ENCODE data around the gene CCDC12. TPM values are rescaled to one million over a fixed set of nuclear protein-coding genes. Genes with fewer than 3 reads are reported as not detected.

Gene CCDC12
- total and polyA plus RNA-seq, 9 of the 15 experiments (the other 6 are each of a cell fraction or from before 2014, with no cell fraction given) = 8.9 to 201 (median 86.9) TPM

- Histone ChIP-seq H3K27me3 (ENCODE audit: control insufficient read depth in 2 of 2, insufficient read depth in 2 of 2, low read length in 2 of 2) (peaks cover 46 to 79% of the 10 kb centered on the region in 2 experiments), H3K36me3 (ENCODE audit: control insufficient read depth, insufficient read depth, low read length) (no peaks in the 10 kb centered on the region), H3K4me2 (ENCODE audit: insufficient read depth, low read length) (no peak overlapping the region), H3K4me3 (no peak overlapping the region), H3K9me3 (replicated peaks; ENCODE audit: control insufficient read depth, insufficient read depth, low read depth, low read length) (no peaks in the 10 kb centered on the region), H2AFZ (ENCODE audit: low read depth, low read length) (no peak overlapping the region), H4K20me1 (replicated peaks; ENCODE audit: control insufficient read depth, insufficient read depth, low read length) (peaks cover 18% of the 10 kb centered on the region), H3K79me2 (ENCODE audit: control insufficient read depth, insufficient read depth, low read length) (no peaks in the 10 kb centered on the region), H3K4me1 (replicated peaks in 1 of 2; ENCODE audit: control insufficient read depth in 2 of 2, insufficient read depth in 2 of 2, low read length in 2 of 2) (peaks cover 0 to 33% of the 10 kb centered on the region in 2 experiments; a peak in 3 of 5 replicates), H3K27ac (ENCODE audit: extremely low read depth, low read depth, low read length) (no peak overlapping the region), H3K9me1 (ENCODE audit: control insufficient read depth, insufficient read depth, low read length) (no peaks in the 10 kb centered on the region), H3K9ac (ENCODE audit: insufficient read depth in 1 of 2, low read depth in 2 of 2, low read length in 2 of 2) (no peak overlapping the region)
- ChIA-PET POLR2A (interaction anchor here (0.5 to 0.6 kb wide), 3 partner anchors 68 to 109 kb away, joined by 3 to 4 read pairs (median 3); no protein-coding TSS in a partner anchor), CTCF (ENCODE audit: low intra/inter-chr PET ratio) (no interaction called here)
- no peak for ATAC-seq
- no peak for TF ChIP-seq SREBF2 (CRISPR knock-in tag; IDR thresholded peaks at IDR 0.05)
- no peak for TF ChIP-seq DIDO1 (tag; IDR thresholded peaks at IDR 0.05; ENCODE audit: low read depth)
- TF ChIP-seq CTBP1 (IDR thresholded peaks at IDR 0.05; ENCODE audit: borderline replicate concordance) = no peak
- no peak for TF ChIP-seq ZNF431 (CRISPR knock-in tag; IDR thresholded peaks at IDR 0.05)
- TF ChIP-seq YY1 (IDR thresholded peaks at IDR 0.05; ENCODE audit: borderline replicate concordance in 1 of 3, control insufficient read depth in 1 of 3, extremely low read depth in 1 of 3, insufficient read depth in 3 of 3, insufficient read length in 1 of 3, insufficient replicate concordance in 2 of 3, low read depth in 1 of 3, low read length in 2 of 3) = no peak
- TF ChIP-seq HMBOX1 (IDR thresholded peaks at IDR 0.05) = no peak
- no peak for TF ChIP-seq GATAD2B (IDR thresholded peaks at IDR 0.05; ENCODE audit: borderline replicate concordance)
- TF ChIP-seq HES1 (IDR thresholded peaks at IDR 0.05; ENCODE audit: low read depth) = no peak
- no peak for TF ChIP-seq FOXP4 (CRISPR knock-in tag; IDR thresholded peaks at IDR 0.05; ENCODE audit: borderline replicate concordance)
- no peak for TF ChIP-seq NRF1 (conservative IDR thresholded peaks at IDR 0.05 in 1 of 2, IDR thresholded peaks at IDR 0.05 in 1 of 2)
- peak; percentile 46 for FAIRE-seq
- in situ Hi-C loops (cut with MboI) (no loop called here), intact Hi-C loops (cut with micrococcal nuclease) (no loop called here)
- WGBS (ENCODE audit: insufficient coverage, low coverage, missing lambda C conversion rate) = 3% methylated on average over 7 of the region's 7 CpGs
- BruUV-seq (replicated peaks) = no TSS peak
- no peak for DNase-seq (ENCODE audit: extremely low read depth in 1 of 4, low spot score in 3 of 4)
These were observed 91.6 kb downstream of the CCDC12 start for GRCh38 chr3:46884929-46885328.
